GM10847 (cell line): Measurements from ENCODE around the gene PIGL.

ENCODE experiments used
- POLR2A ChIP-seq: IDR thresholded peaks from 2 replicates; pipeline ENCODE4 v1.6.1; 2011; ENCODE audit not compliant: insufficient read length; ENCODE audit errors: extremely low read depth

PIGL gene

DNA sequence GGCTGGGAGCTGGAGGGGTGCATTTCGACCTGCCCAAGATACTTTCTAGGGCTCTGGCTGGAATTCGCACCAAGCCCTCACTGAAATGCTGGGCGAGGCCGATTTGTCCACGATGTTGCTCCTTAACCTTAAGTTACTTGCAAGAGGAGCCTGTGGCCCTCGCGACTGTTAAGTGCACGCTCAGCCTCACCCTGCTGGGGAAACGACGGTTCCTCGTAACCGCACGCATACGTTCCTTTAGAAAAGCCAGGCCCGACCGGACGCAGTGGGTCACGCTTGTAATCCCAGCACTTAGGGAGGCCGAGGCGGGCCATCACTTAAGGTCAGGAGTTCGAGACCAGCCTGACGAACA is 1.1 kb upstream of the PIGL start:
- TF ChIP-seq POLR2A: no peak

DNA sequence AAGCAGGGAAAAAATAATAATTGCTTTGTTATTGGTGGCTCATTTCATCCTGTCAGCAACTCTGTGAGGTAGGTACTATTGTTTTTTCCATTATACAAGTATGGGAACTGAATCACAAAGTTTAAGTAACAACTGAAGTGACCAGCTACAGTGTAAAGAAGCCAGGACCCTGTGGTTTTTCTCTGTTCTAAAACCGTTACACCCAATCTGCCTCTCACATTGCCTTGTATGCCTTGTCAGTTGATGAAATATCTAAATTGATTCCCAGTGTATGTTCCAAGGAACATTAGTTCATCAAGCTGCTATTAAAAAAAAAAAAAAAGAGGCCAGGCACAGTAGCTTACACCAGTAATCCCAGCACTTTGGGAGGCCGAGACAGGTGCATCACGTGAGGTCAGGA is 5.4 kb downstream of the PIGL start:
- TF ChIP-seq POLR2A: no peak

DNA sequence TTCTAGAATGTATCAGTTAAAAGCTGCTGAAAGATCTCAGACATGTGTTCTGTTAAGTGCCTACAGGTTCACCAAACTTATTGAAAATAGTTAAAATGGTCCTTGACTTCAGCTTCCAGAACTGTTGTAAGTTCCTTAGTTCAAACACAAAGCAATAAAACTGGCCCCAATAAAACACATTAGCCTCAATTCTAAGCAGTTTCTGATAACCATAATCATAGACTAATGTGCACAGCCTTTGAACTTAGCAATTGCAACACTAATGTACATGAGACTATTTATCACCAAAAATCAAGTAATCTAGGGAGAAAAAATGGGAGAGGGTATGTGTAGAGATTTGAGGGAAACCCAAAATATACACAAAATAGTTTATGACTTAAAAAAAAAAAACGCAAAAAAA is 15.4 kb downstream of the PIGL start:
- TF ChIP-seq POLR2A: no peak

DNA sequence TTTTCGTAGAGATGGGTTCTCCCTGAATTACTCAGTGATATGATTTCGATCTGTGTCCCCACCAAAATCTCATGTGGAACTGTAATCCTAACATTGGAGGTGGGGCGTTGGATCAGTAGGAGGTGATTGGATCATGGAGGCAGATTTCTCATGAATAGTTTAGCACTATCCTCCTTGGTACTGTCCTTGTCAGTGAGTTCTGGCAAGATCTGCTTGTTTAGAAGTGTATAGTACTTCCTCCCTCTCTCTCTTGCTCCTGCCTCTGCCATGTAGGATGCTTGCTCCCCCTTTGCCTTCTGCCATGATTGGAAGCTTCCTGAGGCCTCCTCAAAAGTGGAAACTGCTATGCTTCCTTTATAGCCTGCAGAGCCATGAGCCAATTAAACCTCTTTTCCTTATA is 22.9 kb downstream of the PIGL start:
- no peak for TF ChIP-seq POLR2A

DNA sequence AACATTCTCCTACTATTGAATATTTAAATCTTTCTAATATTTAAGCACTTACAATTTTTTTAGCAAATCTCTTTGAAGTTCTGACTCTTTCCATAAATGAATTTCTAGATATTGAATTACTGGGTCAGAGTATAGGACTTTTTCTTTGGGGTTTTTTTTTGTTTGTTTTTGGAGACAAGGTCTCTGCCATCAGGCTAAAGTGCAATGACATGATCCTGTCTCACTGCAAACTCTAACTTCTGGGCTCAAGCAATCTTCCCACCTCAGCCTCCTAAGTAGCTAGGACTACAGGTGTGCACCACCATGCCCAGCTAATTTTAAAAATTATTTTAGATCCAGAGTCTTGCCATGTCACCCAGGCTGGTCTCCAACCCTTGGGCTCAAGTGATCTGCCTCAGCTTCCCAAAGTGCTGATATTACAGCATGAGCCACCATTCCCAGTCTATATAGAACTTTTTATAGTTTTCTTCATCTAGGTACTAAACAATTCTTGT is 24.9 kb downstream of the PIGL start:
- no peak for TF ChIP-seq POLR2A

DNA sequence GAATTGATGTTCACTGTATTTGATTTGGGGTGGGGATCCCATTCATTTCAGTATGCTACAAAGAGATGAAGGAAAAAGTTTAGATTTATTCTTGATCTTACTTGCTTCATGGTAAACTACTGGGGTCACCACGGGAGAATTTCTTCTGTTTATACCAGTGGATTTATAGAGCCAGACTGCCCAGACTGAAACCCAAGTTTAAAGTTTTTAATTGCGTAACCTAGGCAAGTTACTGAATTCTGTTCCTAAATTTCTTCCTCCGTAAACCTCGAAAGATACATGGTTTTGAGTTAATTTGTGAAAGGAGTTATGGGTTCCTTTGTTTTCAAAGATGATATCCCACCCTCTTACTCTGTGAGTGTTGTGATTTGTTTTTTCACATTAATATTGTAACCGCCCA is 26.4 kb downstream of the PIGL start:
- no peak for TF ChIP-seq POLR2A

DNA sequence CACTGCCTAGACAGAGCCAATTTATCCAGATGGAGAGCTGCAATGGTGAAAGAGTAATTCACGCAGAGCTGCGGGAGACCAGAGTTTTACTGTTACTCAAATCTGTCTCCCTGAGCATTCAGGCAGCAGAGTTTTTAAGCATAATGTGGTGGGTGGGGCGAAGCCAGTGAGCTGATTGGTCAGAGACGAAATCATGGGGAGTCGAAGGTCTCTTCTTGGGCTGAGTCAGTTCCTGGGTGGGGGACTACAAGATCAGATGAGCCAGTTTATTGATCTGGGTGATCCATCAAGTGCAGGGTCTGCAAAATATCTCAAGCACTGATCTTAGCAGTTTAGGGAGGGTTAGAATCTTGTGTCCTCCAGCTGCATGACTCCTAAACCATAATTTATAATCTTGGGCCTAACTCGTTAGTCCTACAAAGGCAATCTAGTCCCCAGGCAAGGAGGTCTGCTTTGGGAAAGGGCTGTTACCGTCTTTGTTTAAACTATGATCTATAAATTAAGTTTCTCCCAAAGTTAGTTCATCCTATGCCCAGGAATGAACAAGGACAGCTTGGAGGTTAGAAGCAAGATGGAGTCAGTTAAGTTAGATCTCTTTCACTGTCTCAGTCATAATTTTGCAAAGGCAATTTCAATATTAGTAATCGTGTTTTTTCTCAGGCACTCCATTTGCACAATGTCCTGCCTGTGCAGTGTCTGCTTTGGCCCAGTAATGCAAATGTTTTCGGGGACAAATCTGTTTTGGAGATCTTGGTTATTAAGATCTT is 27.0 kb downstream of the PIGL start:
- no peak for TF ChIP-seq POLR2A

DNA sequence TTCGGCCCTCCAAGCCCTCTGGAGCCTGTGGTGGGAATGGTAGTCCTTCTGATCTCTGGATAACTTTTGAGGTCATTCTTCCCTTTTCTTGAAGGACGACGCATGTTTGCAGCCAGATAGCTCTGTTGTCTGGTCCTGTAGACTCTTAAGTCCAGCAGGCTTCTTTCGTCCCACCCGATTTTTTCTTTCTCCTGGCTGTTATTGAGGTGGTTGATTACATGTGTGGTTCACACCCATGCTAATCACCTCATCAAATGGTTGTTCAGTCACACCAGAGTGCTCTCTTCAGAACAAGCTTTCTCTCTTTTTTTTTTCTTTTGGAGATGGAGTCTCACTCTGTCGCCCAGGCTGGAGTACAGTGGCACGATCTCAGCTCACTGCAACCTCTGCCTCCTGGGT is 30.6 kb downstream of the PIGL start:
- no peak for TF ChIP-seq POLR2A

DNA sequence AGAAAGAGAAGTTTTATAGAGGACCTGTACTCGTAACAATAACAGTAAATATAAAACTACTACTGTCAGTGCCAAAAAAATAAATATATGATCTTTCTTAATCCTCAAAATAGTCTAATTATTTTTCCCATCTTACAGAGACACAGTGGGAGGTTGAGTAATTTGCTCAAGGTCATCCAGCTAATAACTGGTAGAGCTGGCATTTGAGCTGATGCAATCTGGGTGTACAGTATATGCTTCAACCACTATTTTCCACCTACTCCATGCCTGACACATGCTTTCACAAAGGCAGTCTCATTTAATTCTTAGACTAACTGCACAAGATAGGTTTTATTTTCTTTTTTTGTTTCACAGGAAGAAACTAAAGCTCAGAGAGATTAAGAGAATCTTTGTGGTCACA is 33.6 kb downstream of the PIGL start:
- no peak for TF ChIP-seq POLR2A

DNA sequence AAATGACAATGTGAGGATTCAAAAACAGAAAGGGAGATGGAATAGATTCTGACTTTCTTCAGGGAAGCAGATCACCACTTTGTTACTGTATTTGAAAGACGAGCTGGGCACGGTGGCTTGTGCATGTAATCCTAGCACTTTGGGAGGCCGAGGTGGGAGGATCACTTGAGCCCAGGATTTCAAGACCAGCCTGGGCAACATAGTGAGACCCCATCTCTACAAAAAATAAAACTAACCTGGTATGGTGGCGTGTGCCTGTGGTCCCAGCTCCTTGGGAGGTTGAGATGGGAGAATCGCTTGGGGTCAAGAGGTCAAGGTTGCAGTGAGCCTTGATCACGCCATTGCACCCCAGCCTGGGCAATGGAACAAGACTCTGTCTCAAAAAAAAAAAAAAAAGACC is 34.0 kb downstream of the PIGL start:
- no peak for TF ChIP-seq POLR2A

DNA sequence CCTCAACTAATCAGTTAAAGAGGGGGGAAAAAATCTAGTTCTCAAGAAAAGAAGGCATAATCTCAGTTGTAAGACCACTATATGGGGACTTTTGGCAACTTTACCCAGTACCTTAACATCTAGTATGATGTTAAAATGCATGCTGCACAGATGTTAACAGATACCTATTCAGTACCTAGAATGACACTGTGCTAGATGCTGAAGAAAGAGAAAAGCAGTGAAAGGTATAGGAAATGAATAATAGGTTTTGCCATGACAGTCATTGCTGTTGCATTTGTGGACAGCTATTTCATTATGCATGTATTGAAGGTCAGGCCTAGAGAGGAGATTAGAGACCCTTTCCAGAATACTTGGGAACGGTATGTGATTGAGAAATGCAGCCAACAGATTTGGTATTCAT is 34.5 kb downstream of the PIGL start:
- no peak for TF ChIP-seq POLR2A

DNA sequence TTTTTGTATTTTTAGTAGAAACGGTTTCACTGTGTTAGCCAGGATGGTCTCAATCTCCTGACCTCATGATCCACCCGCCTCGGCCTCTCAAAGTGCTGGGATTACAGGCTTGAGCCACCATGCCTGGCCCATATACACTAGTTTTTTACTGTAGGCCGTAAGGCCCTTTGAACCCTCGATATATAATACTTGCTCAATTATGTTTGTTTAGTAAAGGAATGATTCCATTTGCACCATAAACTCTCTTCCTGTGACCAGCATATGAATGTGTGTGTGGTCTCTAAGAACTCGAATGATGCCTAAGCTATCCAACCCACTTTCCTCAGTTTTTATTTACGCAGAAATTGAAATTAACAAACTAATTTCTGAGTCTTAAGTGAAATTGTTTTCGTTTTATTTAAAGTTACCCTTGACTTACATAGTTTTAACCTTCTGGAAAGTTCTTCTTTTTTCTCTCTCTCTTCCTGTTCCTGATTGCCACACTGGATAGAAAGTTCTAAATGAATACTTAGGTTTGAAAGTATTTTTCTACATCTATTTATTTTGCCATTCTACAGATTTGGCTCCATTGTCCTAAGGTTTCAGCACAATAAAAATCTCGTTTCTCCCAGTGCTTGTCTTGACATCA is 37.9 kb downstream of the PIGL start:
- TF ChIP-seq POLR2A: no peak

DNA sequence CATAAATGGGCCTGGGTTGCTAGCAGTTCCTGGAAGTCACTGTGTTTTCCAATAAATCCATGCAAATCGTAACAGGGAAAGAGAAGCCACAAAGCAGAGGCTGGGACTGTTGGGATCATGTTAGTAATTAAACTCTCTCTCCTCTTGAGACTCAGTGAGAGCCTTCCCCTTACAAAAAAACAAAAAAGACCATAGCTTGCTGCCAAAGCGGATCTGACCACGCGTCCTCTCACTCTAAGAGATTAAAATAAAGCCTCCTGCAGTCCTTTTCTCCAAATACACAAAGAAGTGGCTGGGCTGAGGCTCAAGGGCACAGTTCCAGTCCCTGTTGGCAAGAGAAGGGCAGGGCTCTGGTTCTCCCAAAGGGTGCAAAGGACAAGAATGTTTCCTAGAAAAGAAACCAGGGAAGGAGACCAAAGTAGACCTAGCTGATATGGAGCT is 38.5 kb downstream of the PIGL start:
- no peak for TF ChIP-seq POLR2A

DNA sequence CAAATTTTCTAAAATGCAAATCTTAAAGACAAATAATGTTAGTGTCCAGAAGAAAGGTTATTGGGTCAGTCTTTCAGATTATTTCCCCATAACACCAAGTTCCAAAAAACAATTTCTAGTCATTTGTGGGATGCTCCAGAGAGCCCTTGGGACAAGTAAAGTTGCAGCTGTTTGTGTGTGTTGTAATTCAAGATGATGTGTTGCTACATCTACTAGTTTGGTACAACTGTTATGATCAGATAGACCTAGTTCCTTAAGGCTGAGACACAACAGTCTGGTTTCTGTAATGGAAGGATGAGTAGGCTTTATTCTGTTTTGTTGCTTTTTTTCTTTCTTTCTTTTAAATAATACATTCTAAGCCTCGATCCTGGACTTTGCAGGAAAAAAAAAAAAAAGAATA is 41.9 kb downstream of the PIGL start:
- no peak for TF ChIP-seq POLR2A

DNA sequence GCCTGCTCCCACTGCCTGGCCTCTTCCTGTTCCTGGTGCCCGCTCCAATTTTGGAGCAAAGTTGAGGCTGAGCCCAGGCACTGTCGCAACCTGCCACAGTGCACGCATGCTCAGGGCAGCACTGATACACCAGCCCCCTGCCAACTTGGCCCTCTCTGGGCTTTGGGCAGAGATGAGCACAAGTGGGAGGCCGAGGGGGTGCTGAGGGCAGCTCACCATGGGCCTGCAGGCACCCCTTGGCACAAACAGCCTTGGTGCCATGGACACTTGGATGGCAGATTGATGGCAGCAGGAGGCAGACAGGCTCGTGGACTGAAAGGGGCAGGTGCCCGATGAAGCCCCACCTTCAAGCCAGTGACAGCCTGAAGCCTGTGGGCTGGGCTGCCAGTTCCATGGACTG is 42.9 kb downstream of the PIGL start:
- no peak for TF ChIP-seq POLR2A

DNA sequence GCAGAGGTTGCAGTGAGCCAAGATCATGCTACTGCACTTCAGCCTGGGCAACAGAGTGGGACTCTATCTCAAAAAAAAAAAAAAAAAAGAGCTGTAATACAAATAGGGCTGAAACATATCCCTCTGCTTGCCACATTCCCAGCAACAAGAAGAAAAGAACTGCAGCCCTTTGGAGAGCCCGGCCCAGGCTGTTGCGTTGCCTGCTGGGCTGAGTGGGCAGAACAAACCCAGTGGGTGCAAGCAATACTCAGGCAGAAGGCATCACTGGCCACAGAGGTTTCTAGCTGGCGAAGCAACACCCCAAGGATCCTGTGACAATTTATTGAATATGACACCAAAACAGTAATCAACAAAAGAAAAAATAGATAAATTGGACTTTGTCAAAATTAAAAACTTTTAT is 44.0 kb downstream of the PIGL start:
- TF ChIP-seq POLR2A: no peak

DNA sequence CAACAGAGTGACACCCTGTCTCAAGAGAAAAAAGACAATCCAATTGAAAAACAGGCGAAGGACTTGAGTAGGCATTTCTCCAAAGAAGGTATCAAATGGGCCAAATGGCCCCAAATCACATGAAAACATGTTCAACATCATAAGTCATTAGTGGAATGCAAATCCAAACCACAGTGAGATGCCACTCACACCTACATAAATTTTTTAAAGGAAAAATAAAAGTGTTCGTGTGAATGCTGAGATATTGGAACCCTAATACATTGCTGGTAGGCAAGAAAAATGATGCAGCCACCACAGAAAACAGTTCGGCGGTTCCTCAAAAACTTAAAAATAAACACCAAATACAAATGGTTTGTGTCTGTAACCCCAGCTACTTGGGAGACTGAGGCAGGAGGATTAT is 45.2 kb downstream of the PIGL start:
- no peak for TF ChIP-seq POLR2A
